CD14-positive monocyte (primary cell): ENCODE results near the gene PAM. TPM values are rescaled to one million over a fixed set of nuclear protein-coding genes. Genes with fewer than 3 reads are reported as not detected.

Experiments used
- DNase-seq, 3 donors: peaks; one replicate each; pipeline ENCODE4 v3.0.0-alpha.2; 2011 to 2022
- H2AFZ ChIP-seq: 2 replicates; pipeline ENCODE4 v1.6.0; 2012; ENCODE audit warnings: mild to moderate bottlenecking, low read depth, low read length, inconsistent platforms; ENCODE audit not compliant: insufficient read depth, poor library complexity, severe bottlenecking
- H3K27ac ChIP-seq, 2 donors: 1 replicate in 1 of 2; 2 replicates in 1 of 2; pipeline ENCODE4 v1.5.1; 2012 to 2013; ENCODE audit warnings: low read length in 2 of 2, control low read depth in 1 of 2, inconsistent platforms in 1 of 2, low read depth in 1 of 2, mild to moderate bottlenecking in 1 of 2
- H3K27me3 ChIP-seq, 2 donors: one replicate each; pipeline versions ENCODE4 v1.6.0 to v1.6.1; 2011 to 2013; ENCODE audit warnings: low read length in 2 of 2; ENCODE audit not compliant: control insufficient read depth in 2 of 2, insufficient read depth in 2 of 2
- H3K36me3 ChIP-seq, 2 donors: replicated peaks in 1 of 2; 1 replicate in 1 of 2; 2 replicates in 1 of 2; pipeline versions ENCODE4 v1.5.1 to v1.6.1; 2012 to 2013; ENCODE audit warnings: low read length in 2 of 2, control low read depth in 1 of 2, inconsistent platforms in 1 of 2, mild to moderate bottlenecking in 1 of 2; ENCODE audit not compliant: insufficient read depth in 2 of 2, control insufficient read depth in 1 of 2
- H3K4me1 ChIP-seq, 2 donors: 1 replicate in 1 of 2; 2 replicates in 1 of 2; pipeline versions ENCODE4 v1.5.1 to v1.6.1; 2012 to 2013; ENCODE audit warnings: low read length in 2 of 2, control low read depth in 1 of 2, inconsistent platforms in 1 of 2, mild to moderate bottlenecking in 1 of 2, moderate library complexity in 1 of 2; ENCODE audit not compliant: insufficient read depth in 2 of 2, control insufficient read depth in 1 of 2
- H3K4me2 ChIP-seq: replicated peaks from 2 replicates; pipeline ENCODE3; 2012; ENCODE audit warnings: low read length, moderate library complexity, mild to moderate bottlenecking; ENCODE audit not compliant: poor library complexity, severe bottlenecking; ENCODE audit errors: extremely low read depth
- H3K4me3 ChIP-seq, 3 experiments: fragments of 200-600 bp in 1 of 3; sonication (generic) in 1 of 3; replicated peaks in 1 of 3; 1 replicate in 2 of 3; 2 replicates in 1 of 3; pipeline ENCODE4 v1.5.1; 2011 to 2013; ENCODE audit warnings: low read length in 3 of 3, mild to moderate bottlenecking in 3 of 3, control low read depth in 2 of 3, low read depth in 2 of 3, inconsistent platforms in 1 of 3, moderate library complexity in 1 of 3
- H3K79me2 ChIP-seq: 2 replicates; pipeline ENCODE4 v1.6.0; 2012; ENCODE audit warnings: mild to moderate bottlenecking, control low read depth, inconsistent platforms, low read length, moderate library complexity; ENCODE audit not compliant: insufficient read depth
- H3K9ac ChIP-seq: 2 replicates; pipeline ENCODE4 v1.6.0; 2017; ENCODE audit warnings: low read length, mild to moderate bottlenecking; ENCODE audit not compliant: insufficient read depth, poor library complexity, severe bottlenecking
- H3K9me3 ChIP-seq, 2 donors: replicated peaks in 1 of 2; 1 replicate in 1 of 2; 2 replicates in 1 of 2; pipeline versions ENCODE4 v1.5.1 to v1.6.1; 2012 to 2013; ENCODE audit warnings: low read length in 2 of 2, control low read depth in 1 of 2; ENCODE audit not compliant: control insufficient read depth in 1 of 2, insufficient read depth in 1 of 2
- H4K20me1 ChIP-seq: 2 replicates; pipeline ENCODE4 v1.6.0; 2012; ENCODE audit warnings: mild to moderate bottlenecking, low read length, control low read depth, moderate library complexity; ENCODE audit not compliant: insufficient read depth
- H3K27ac Mint-ChIP-seq, 7 donors: one replicate each; pipeline ENCODE4 v1.8.0; 2020; ENCODE audit warnings: mild to moderate bottlenecking in 7 of 7, mixed read lengths in 7 of 7, moderate library complexity in 6 of 7, inconsistent platforms in 2 of 7
- H3K27me3 Mint-ChIP-seq, 3 donors: one replicate each; pipeline ENCODE4 v1.8.0; 2021 to 2022; ENCODE audit warnings: low read depth in 3 of 3, mild to moderate bottlenecking in 3 of 3, mixed read lengths in 3 of 3, moderate library complexity in 3 of 3, inconsistent platforms in 1 of 3
- H3K36me3 Mint-ChIP-seq, 2 donors: one replicate each; pipeline ENCODE4 v1.8.0; 2020; ENCODE audit warnings: mixed read lengths in 2 of 2, inconsistent platforms in 1 of 2, mild to moderate bottlenecking in 1 of 2
- H3K4me1 Mint-ChIP-seq: one replicate; pipeline ENCODE4 v1.8.0; 2020; ENCODE audit warnings: mild to moderate bottlenecking, mixed read lengths
- H3K4me3 Mint-ChIP-seq, 2 donors: one replicate each; pipeline ENCODE4 v1.8.0; 2020; ENCODE audit warnings: mild to moderate bottlenecking in 2 of 2, mixed read lengths in 2 of 2, moderate library complexity in 1 of 2
- H3K9me3 Mint-ChIP-seq, 7 donors: one replicate each; pipeline ENCODE4 v1.8.0; 2020 to 2022; ENCODE audit warnings: mixed read lengths in 7 of 7, mild to moderate bottlenecking in 6 of 7, moderate library complexity in 6 of 7, inconsistent platforms in 2 of 7
- WGBS: methylation state at CpG from one replicate; pipeline ENCODE4 v1.1.5; 2013; ENCODE audit warnings: missing lambda C conversion rate; ENCODE audit not compliant: insufficient coverage; 5-methylcytosine and 5-hydroxymethylcytosine counted together
- intact Hi-C, 2 donors: fragments of 100-400 bp; cut with micrococcal nuclease; formaldehyde crosslinking; loops; one replicate each; pipeline versions ENCODE4 v1.15.0 to v1.15.1; 2023
- polyA plus RNA-seq, 3 donors: library from polyadenylated mRNA; depleted of rRNA in 1 of 3; unstranded in 2 of 3; stranded (reverse) in 1 of 3; fragments of 300-500 nt in 2 of 3; fragments of >200 nt in 1 of 3; fragmentation: Illumina TruSeq in 2 of 3; gene quantifications; 1 replicate in 2 of 3; 2 replicates in 1 of 3; pipeline ENCODE4 v1.2.3, GENCODE V29; 2012 to 2021
- TF ChIP-seq, protein P1 (sequence below): fragments of 200-600 bp; IDR thresholded peaks from one replicate; pipeline ENCODE4 v1.8.0; 2022; ENCODE audit warnings: antibody characterized with exemption, mild to moderate bottlenecking

Gene PAM
- polyA plus RNA-seq, 3 donors = 11.8 to 27.4 (median 12.8) TPM

DNA sequence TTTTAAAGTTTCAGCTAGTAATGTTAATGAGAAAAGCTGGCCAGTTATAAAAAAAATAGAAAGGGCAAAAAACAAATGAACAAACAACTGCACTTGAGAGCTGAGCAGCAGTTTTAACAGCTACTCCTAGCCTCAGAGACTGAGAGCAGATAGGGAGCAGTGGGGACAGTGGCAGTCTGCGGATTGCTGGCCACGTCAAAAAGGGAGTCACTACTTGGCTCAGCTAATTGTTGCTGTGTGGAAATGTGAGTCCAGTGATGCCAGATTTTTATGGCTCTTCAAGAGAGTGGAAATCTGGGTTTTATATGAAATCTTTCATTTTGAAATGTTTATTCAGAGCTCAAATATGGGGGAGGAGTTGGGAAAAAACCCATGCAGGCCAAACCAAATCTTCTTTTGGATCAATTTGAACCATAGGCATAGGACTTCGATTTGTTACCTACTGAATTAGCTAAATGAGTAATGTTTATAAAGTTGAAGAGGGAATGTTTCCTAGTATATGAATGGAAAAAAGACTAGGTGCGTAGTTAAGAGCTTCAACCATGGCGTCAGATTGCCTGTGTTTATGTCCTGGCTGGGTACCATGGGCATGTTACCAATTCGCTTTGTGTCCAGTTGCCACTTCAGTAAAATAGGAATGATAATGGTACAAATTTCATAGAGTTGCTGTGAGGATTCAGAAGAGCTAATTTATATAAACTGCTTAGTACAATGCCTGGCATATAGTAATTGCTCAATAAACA, 102.1 kb downstream of the PAM start:
- 96% methylated on average over 5 of the region's 6 CpGs for WGBS
- TF ChIP-seq, protein P1, sequence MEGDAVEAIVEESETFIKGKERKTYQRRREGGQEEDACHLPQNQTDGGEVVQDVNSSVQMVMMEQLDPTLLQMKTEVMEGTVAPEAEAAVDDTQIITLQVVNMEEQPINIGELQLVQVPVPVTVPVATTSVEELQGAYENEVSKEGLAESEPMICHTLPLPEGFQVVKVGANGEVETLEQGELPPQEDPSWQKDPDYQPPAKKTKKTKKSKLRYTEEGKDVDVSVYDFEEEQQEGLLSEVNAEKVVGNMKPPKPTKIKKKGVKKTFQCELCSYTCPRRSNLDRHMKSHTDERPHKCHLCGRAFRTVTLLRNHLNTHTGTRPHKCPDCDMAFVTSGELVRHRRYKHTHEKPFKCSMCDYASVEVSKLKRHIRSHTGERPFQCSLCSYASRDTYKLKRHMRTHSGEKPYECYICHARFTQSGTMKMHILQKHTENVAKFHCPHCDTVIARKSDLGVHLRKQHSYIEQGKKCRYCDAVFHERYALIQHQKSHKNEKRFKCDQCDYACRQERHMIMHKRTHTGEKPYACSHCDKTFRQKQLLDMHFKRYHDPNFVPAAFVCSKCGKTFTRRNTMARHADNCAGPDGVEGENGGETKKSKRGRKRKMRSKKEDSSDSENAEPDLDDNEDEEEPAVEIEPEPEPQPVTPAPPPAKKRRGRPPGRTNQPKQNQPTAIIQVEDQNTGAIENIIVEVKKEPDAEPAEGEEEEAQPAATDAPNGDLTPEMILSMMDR = no peak
- H3K27me3 Mint-ChIP-seq = no peaks in the 10 kb centered on the region
- Histone ChIP-seq H3K4me1 (peaks cover 10 to 11% of the 10 kb centered on the region in 2 donors), H3K4me2 (no peak overlapping the region), H3K27ac (no peak overlapping the region), H3K9ac (no peak overlapping the region), H3K36me3 (no peaks in the 10 kb centered on the region), H3K9me3 (no peaks in the 10 kb centered on the region), H3K27me3 (no peaks in the 10 kb centered on the region), H3K79me2 (no peaks in the 10 kb centered on the region), H2AFZ (no peak overlapping the region), H3K4me3 (no peak overlapping the region), H4K20me1 (no peaks in the 10 kb centered on the region)
- no peak overlapping the region for H3K4me3 Mint-ChIP-seq
- intact Hi-C loops = no loop called here
- H3K27ac Mint-ChIP-seq = no peak overlapping the region
- no peak for DNase-seq
- H3K9me3 Mint-ChIP-seq = no peaks in the 10 kb centered on the region
- H3K36me3 Mint-ChIP-seq = no peaks in the 10 kb centered on the region
- H3K4me1 Mint-ChIP-seq = peaks cover 14% of the 10 kb centered on the region

DNA sequence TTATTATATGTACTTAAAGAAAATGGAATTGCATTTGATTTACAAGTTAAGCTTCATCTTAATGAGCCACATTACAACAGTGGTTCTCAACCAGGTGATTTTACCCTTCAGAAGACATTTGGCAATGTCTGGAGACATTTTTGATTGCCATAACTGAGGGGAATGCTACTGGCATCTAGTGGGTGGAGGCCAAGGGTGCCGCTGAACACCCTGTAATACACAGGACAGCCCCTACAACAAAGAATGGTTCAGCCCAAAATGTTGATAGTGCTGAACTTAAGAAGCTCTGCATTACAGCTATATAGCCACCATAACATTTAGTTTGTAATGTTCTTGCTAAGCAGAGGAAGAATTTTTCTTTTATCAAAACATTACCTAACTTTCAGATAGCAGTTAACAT, 103.1 kb downstream of the PAM start:
- H3K4me2 ChIP-seq = no peak overlapping the region
- H3K9me3 ChIP-seq = no peaks in the 10 kb centered on the region
- no peak overlapping the region for H2AFZ ChIP-seq
- no peaks in the 10 kb centered on the region for H3K36me3 Mint-ChIP-seq
- no peak for DNase-seq
- no peaks in the 10 kb centered on the region for H3K27me3 Mint-ChIP-seq
- peaks cover 14% of the 10 kb centered on the region for H3K4me1 Mint-ChIP-seq
- no CpG with 5 or more reads among the region's 1 CpG for WGBS
- H3K4me3 Mint-ChIP-seq = no peak overlapping the region
- no peak overlapping the region for H3K27ac Mint-ChIP-seq
- H3K27me3 ChIP-seq = no peaks in the 10 kb centered on the region
- no peak overlapping the region for H3K27ac ChIP-seq
- no peak overlapping the region for H3K9ac ChIP-seq
- H3K4me1 ChIP-seq = peaks cover 10 to 11% of the 10 kb centered on the region in 2 donors
- H4K20me1 ChIP-seq = no peaks in the 10 kb centered on the region
- H3K4me3 ChIP-seq = no peak overlapping the region
- TF ChIP-seq, protein P1 = no peak
- no peaks in the 10 kb centered on the region for H3K36me3 ChIP-seq
- no peaks in the 10 kb centered on the region for H3K9me3 Mint-ChIP-seq
- no peaks in the 10 kb centered on the region for H3K79me2 ChIP-seq
- intact Hi-C loops = no loop called here
